Measurements from ENCODE around the gene FGFR2.

GRCh38 chr10:121494296-121494695, 103.9 kb downstream of the FGFR2 start:
- TF ChIP-seq CTCF (IDR thresholded peaks at IDR 0.05) (no peak), POLR2AphosphoS5 (IDR thresholded peaks at IDR 0.05) (no peak), POLR2A (IDR thresholded peaks at IDR 0.05) (no peak)
